Suppressor macrophage treated with lipopolysaccharide for 1 hour (primary cell): ENCODE measurements around the gene CDK5.
A peak's percentile ranks its signal among the peaks of the same experiment; 100 is the strongest.
"Not testable (repeated sequence)": the region's sequence is repeated elsewhere in the genome, so short reads cannot be mapped to it uniquely, and the experiment has no call there.

ENCODE experiments used
- DNase-seq, 3 donors: peaks; one replicate each; pipeline ENCODE4 v3.0.0-alpha.2; 2020 to 2022

Gene CDK5

GRCh38 chr7:151032936-151033863 lies 24.5 kb downstream of the CDK5 start:
- DNase-seq, result peak; percentile 42 to 65 (median 48)

GRCh38 chr7:151031011-151031410 lies 26.7 kb downstream of the CDK5 start:
- DNase-seq, result no peak

- DNase-seq, result no peak
Observed at GRCh38 chr7:151028948-151029501, 28.7 kb downstream of the CDK5 start.

DNA sequence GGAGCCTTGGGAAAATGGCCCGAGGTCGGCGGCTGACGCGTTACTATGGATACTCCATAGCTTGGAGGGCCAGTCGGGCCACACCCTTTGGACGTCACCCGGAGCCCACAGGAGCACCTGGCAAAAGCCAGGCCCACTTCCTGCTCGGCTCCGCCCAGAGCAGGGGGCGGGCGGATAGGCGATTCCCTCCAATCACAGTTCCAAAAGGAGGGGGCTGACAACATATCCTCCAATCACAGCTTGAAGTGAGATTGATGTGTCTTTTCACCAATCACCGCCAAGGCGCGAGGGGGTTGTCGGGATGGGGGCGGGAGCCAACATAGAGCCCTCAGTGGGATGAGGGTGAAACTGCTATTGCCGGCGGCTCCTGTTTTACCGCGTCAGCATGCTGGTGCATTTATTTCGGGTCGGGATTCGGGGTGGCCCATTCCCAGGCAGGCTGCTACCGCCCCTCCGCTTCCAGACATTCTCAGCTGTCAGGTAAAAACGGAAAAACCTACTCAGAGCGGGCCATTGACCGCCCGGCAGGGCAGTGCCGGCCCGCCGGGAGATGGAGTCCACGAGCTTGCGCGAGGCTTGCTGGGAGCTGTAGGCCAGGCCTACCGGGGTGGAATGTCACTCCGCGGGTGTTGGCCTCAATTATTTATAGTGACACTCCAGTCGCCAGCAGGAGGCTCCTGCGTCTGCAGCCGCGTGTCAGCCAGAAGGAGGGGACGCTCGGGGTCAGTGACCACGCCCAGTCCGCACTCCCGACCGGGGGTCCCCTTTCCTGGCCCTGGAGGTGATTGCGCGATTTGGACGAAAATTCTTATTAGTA lies 29.4 kb downstream of the CDK5 start, which contains the start of gene ABCB8:
Gene ABCB8, plus strand, starts transcription at position 320 of the 817 bp plus-strand sequence. Its CDS starts 66 bp downstream, at position 386.
- peak; percentile 98 to 99 (median 98) for DNase-seq

DNA sequence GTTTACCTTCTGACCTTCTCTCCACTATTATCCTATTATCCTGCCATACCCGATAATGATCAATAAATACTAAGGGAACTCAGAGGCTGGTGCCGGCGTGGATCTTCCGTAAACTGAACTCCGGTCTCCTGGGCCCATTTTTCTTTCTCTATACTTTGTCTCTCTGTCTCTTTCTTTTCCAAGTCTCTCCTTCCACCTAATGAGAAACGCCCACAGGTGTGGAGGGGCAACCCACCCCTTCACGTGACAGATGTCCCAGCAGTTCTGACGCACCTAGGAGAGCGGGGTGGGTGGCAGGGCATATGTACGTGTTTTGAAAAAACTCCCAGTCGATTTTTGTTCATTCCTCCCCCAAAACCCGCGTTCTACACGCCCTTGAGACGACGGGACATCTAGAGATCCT lies 30.0 kb downstream of the CDK5 start:
- not testable (repeated sequence) for DNase-seq

DNA sequence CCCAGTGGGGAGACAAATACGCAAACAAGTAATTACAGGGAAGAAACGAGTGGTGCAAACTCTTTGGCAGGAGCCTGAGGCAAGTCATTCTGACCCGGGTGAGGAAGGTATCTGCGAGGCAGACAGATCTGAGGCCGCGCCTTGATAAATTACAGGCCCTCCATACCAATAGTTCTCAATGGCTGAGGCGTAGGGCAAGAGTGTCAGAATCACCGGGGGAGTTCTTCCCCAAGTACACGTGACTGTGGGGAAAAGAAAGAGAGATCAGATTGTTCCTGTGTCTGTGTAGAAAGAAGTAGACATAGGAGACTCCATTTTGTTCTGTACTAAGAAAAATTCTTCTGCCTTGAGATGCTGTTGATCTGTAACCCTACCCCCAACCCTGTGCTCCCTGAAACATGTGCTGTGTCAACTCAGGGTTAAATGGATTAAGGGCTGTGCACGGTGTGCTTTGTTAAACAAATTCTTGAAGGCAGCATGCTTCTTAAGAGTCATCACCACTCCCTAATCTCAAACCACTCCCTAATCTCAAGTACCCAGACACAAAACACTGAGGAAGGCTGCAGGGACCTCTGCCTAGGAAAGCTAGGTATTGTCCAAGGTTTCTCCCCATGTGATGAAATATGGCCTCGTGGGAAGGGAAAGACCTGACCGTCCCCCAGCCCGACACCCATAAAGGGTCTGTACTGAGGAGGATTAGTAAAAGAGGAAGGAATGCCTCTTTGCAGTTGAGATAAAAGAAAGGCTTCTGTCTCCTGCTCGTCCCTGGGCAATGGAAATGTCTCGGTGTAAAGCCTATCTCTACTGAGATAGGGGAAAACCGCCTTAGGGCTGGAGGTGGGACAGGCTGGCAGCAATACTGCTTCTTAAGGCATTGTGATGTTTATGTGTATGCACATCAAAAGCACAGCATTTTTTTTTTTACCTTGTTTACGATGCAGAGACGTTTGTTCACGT lies 30.6 kb downstream of the CDK5 start:
- not testable (repeated sequence) for DNase-seq

- DNase-seq, result no peak
Observed at GRCh38 chr7:151025924-151026671, 31.6 kb downstream of the CDK5 start.

GRCh38 chr7:151024435-151025056 lies 33.2 kb downstream of the CDK5 start, which contains the start of gene ATG9B:
ATG9B (minus strand) TSS chr7:151024494; CDS start chr7:151024423, 71 bp downstream.
- no peak for DNase-seq

- no peak for DNase-seq
Observed at GRCh38 chr7:151023232-151023631, 34.5 kb downstream of the CDK5 start.

- DNase-seq, result no peak
Observed at GRCh38 chr7:151020231-151020630, 37.5 kb downstream of the CDK5 start.

DNA sequence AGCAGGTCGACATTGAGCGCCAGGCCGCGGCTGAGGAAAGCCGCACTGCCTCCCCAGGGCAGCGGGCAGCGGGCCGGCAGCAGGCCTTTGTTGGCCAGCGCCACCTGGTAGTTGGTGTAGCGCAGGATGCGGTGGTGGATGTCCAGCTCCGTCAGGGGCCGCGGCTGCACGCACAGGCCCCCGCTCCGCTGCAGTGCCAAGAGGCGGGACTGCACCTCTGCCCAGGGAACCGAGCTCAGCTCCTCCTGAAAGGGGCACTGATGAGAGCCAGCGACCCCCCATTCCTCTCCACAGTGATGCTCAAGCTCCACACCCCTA lies 38.6 kb downstream of the CDK5 start:
- DNase-seq, result no peak

GRCh38 chr7:151018421-151019129 lies 39.1 kb downstream of the CDK5 start:
- DNase-seq, result peak in 1 of 3 donors; percentile 39

- peak; percentile 64 to 82 (median 68) for DNase-seq
Observed at GRCh38 chr7:151017953-151018420, 39.7 kb downstream of the CDK5 start.

DNA sequence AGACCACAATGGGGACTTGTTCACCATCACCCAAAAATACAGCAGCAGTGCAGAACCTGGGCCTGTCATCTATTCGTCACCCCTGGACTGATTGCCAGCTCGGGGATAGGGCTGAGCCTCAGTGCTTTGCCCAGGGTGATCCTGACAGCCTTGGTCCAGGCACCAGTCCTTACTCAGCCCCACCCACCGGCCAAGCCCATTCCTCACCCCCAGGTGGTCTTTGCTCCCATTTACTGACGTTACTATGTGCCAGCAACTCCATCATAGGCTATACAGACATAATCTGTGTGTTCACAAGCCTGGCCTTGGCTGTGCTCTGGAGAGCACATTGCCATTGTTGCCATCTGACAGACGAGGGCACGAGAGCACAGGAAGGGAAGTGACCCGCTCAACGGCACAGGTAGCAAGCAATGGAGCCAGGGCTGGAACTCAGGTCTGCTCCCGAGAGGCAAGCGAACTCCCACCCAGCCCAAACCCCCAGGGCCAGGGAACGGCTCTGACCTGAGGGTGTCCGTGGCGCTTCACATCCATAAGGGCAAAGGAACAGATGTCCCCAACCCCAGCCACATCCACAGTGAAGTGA lies 40.2 kb downstream of the CDK5 start:
- DNase-seq, result no peak

DNA sequence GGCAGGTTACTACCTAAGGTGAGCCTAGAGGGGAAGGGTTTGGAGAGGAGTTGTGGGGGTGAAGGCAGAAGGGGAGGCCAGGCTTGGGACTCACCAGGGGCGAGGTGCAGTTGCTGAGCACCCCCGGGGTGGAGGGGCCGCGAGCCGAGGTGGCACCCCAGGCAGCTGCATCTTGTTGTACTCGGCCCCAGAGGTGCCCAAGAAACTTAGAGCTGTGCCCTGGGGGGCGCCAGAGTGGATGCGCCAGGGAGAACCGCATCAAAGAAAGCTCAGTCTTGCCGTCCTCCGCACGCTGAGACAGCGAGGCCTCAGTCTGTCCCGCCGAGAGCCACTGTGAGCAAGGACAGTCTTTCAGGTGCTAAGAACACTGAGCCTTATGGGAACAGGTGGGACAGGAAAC lies 40.8 kb downstream of the CDK5 start:
- DNase-seq, result no peak

DNA sequence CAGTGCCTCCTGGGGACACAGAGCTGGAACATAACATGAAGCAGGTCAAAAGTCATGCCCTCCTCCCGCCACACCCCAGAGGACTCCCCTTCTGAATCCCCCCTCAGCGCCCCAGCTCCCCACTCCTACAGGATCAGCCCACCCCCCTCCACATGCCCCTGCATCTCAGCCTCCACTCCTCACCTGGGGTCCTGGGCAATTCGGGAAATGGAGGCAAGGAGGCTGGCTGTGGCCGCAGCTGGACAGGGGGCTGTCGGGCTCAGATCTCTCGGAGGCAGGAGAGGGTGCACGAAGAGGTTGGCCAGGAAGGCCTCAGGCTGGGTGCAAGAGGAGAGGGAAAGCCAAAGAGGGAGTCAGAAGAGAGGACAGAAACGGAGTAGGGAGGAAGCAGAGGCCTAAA lies 41.2 kb downstream of the CDK5 start:
- DNase-seq, result no peak

DNA sequence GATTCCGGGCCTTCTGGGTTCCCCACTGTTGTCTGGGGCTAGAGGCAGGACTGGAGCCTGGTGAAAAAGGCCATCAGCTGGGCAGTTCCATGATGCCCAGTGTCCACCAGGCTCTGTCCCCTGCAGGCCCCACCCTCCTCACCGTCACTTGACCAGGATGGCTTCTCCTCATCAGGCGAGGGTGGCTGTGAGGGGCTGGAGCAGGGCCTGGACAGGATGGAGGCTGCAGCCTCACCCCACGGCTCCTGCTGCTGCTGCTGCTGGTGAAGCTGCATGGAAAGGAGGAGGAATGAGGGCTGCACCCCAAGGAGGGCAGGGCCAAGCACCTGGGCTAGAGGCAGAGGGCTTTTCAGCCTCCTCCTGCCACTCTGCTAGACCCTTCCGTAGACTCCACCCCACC lies 41.7 kb downstream of the CDK5 start:
- DNase-seq, result no peak

GRCh38 chr7:151014950-151015349 lies 42.7 kb downstream of the CDK5 start:
- DNase-seq, result peak in 1 of 3 donors; percentile 19

- peak; percentile 66 to 76 (median 69) for DNase-seq
Observed at GRCh38 chr7:151013733-151014497, 43.8 kb downstream of the CDK5 start.
